ENCODE data around the gene HSD17B1. TPM values are rescaled to one million over a fixed set of nuclear protein-coding genes. Genes with fewer than 3 reads are reported as not detected.
"Not testable (repeated sequence)": the region's sequence is repeated elsewhere in the genome, so short reads cannot be mapped to it uniquely, and the experiment has no call there.

HSD17B1 gene
- total and polyA plus RNA-seq, 2 of the 4 experiments (the other 2 are of a cell fraction) = 0.72 to 1.4 TPM

DNA sequence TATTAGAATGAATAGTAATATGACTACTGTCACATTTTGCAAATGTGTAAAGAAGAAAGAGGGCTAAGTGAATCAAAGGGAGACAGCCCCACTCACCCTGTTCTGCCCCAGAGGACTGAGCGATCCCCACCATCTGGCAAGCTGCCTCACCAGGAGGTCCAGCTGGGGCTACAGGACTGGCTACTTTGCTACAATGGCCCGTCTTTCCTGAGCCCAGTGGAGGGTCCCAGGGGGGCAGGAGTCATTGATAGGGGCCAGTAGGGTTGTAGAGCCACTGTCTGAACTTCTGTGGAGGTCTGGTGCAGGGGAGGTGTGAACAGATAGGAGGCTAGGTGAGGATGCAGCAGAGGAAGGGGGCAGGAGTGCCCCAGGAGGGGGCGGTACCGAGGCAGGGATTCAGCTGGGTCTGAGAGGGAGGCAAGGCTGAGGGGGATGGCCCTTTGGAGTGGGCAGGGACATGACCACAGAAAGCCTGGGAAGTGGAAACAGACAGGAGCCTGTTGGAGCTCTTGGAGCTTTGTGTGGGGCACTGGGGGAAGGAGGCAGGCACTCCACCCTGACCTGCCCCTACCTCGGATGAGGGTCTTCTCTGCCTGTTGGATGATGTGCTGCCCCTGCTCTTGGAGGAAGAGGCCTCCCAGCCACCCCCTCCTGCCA, 3.4 kb downstream of the HSD17B1 start:
- H3K18ac ChIP-seq (ENCODE audit: low read depth, low read length); H4K8ac ChIP-seq (ENCODE audit: low read depth in 2 of 2, low read length in 2 of 2); H3K4me1 ChIP-seq (ENCODE audit: control insufficient read depth, insufficient read depth, low read length); H4K5ac ChIP-seq (ENCODE audit: low read depth, low read length); H2AK9ac ChIP-seq (replicated peaks; ENCODE audit: low read depth, low read length, poor library complexity); H3K4me2 ChIP-seq (ENCODE audit: low read depth, low read length); H2AFZ ChIP-seq (replicated peaks; ENCODE audit: low read length, poor library complexity); H3K27ac ChIP-seq (ENCODE audit: insufficient read depth, low read length); in situ Hi-C loops (cut with MboI; ENCODE audit: low sequenced_read_pairs); H3K56ac ChIP-seq (ENCODE audit: extremely low read depth, insufficient read depth, low read length); H3K27me3 ChIP-seq (ENCODE audit: control insufficient read depth, insufficient read depth, low read length); H3K23ac ChIP-seq (ENCODE audit: low read depth, low read length); H4K91ac ChIP-seq (ENCODE audit: insufficient read depth, low read depth, low read length); CTCF ChIA-PET; H3K14ac ChIP-seq (replicated peaks; ENCODE audit: low read depth, low read length); H2BK20ac ChIP-seq (ENCODE audit: low read depth, low read length); BruUV-seq (replicated peaks); POLR2A ChIA-PET (ENCODE audit: unreplicated experiment); DNase-seq; H2AK5ac ChIP-seq (ENCODE audit: low read depth, low read length); H2BK120ac ChIP-seq (ENCODE audit: low read depth, low read length); H2BK5ac ChIP-seq (ENCODE audit: low read depth, low read length, poor library complexity, severe bottlenecking); H4K20me1 ChIP-seq (ENCODE audit: insufficient read depth, low read length); H3K9ac ChIP-seq (ENCODE audit: low read depth, low read length); H3K4ac ChIP-seq (ENCODE audit: low read depth, low read length); H3K9me1 ChIP-seq (ENCODE audit: insufficient read depth, low read length); H3K4me3 ChIP-seq (ENCODE audit: insufficient read depth, low read depth, low read length); H3K36me3 ChIP-seq (ENCODE audit: control insufficient read depth, insufficient read depth, low read length); H3K9me3 ChIP-seq (ENCODE audit: control insufficient read depth, insufficient read depth, low read length); dilution Hi-C loops (cut with HindIII; ENCODE audit: low sequenced_read_pairs, unreplicated experiment); H2BK15ac ChIP-seq (ENCODE audit: low read depth, low read length); intact Hi-C loops (cut with micrococcal nuclease): not testable (repeated sequence)
- TF ChIP-seq, protein P1, sequence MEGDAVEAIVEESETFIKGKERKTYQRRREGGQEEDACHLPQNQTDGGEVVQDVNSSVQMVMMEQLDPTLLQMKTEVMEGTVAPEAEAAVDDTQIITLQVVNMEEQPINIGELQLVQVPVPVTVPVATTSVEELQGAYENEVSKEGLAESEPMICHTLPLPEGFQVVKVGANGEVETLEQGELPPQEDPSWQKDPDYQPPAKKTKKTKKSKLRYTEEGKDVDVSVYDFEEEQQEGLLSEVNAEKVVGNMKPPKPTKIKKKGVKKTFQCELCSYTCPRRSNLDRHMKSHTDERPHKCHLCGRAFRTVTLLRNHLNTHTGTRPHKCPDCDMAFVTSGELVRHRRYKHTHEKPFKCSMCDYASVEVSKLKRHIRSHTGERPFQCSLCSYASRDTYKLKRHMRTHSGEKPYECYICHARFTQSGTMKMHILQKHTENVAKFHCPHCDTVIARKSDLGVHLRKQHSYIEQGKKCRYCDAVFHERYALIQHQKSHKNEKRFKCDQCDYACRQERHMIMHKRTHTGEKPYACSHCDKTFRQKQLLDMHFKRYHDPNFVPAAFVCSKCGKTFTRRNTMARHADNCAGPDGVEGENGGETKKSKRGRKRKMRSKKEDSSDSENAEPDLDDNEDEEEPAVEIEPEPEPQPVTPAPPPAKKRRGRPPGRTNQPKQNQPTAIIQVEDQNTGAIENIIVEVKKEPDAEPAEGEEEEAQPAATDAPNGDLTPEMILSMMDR (conservative IDR thresholded peaks at IDR 0.05; ENCODE audit: low read depth, low read length) = 0 out of 2 replicates have a peak, but pooled peaks have one; percentile 8
- WGBS, 2 experiments (ENCODE audit: extremely low coverage in 2 of 2, insufficient read length in 1 of 2) = no CpG with 5 or more reads among the region's 5 CpGs
- peaks cover 12 to 42% of the 10 kb centered on the region in 2 experiments for H3K79me1 ChIP-seq (ENCODE audit: low read depth in 1 of 2, low read length in 2 of 2)
- ATAC-seq (ENCODE audit: low read depth) = peak; percentile 22; the same call in 1 of the 2 replicates

Measured in IMR-90 (cell line).